Measurements from ENCODE around the gene RIN1.

RIN1 gene

GRCh38 chr11:66343176-66343575 is 6.9 kb upstream of the RIN1 start:
- Mint-ChIP-seq H3K27ac (no peak overlapping the region), H3K4me3 (peak overlapping the region; percentile 97), H3K36me3 (peaks cover 26% of the 10 kb centered on the region), H3K9me3 (no peaks in the 10 kb centered on the region), H3K27me3 (no peaks in the 10 kb centered on the region), H3K4me1 (peaks cover 35% of the 10 kb centered on the region)
- ATAC-seq (ENCODE audit: low read depth) (no peak), DNase-seq (ENCODE audit: low spot score in 2 of 2) (no peak)

DNA sequence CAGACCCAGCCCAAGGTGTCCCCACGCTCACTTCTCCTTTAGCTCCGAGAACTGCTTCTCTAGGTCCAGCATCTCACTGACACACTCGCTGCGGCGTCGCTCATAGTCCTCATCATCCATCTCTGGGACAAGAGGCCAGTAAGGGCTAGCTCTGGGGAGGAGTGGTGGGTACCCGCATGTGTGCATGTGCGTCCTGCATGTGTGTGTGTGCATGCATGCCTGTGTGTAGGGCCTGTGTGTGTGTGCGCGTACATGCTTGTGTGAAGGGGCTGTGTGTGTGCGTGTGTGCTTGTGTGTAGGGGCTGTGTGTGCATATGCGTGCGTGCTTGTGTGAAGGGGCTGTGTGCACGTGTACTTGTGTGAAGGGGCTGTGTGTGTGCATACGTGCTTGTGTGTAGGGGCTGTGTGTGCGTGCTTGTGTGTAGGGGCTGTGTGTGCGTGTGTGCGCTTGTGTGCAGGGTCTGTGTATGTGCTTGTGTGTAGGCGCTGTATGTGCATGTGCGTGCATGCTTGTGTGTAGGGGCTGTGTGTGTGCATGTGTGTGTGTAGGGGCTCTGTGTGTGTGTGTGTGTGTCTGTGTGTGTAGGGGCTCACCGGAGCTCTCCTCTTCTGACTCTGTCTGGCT is 5.4 kb upstream of the RIN1 start:
- ATAC-seq (ENCODE audit: low read depth) (no peak), DNase-seq (ENCODE audit: low spot score in 2 of 2) (no peak)
- Mint-ChIP-seq H3K9me3 (no peaks in the 10 kb centered on the region), H3K36me3 (peaks cover 29% of the 10 kb centered on the region), H3K27me3 (no peaks in the 10 kb centered on the region), H3K27ac (no peak overlapping the region), H3K4me1 (peaks cover 38% of the 10 kb centered on the region), H3K4me3 (no peak overlapping the region)

- Mint-ChIP-seq H3K9me3 (no peaks in the 10 kb centered on the region), H3K27ac (no peak overlapping the region), H3K36me3 (peaks cover 29% of the 10 kb centered on the region), H3K4me1 (peaks cover 41% of the 10 kb centered on the region), H3K27me3 (no peaks in the 10 kb centered on the region), H3K4me3 (no peak overlapping the region)
- ATAC-seq (ENCODE audit: low read depth): no peak
- DNase-seq (ENCODE audit: low spot score in 2 of 2): no peak
Measured at GRCh38 chr11:66340596-66341501, 4.6 kb upstream of the RIN1 start.

DNA sequence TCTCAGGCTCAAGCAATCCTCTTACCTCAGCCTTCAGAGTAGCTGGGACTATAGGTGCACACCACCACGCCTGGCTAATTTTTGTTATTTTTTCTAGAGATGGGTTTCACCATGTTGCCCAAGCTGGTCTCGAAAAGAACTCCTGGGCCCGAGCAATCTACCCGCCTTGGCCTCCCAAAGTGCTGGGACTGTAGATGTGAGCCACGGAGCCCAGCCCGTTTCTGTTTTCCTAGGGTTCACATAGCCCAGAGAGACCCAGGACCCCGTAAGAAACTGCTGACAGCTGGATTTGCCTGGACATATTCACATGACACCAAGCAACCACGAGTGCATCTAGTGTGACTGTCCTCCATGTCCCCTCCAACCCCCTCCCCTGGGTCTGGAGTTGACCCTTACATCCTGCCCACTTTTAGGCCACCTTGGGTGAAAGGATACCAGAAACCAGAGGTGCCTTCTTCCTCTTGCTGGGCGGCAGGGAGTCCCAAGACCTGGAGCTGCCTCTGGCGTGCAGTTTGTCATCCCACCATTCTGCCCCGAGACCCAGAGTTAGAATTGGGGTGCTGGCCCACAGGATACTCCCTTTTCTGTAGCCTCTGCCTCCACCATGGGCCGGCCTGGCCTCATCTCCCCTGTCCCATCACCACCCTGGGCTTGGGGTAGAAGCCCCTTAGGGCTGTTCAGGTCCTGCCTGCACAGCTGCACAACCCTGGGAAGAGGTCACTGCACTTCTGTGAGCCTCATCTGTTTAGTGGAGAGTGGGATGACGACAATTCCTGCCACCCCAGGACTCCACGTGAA is 3.7 kb upstream of the RIN1 start:
- Mint-ChIP-seq H3K9me3 (no peaks in the 10 kb centered on the region), H3K27me3 (peaks cover 3% of the 10 kb centered on the region), H3K36me3 (peaks cover 29% of the 10 kb centered on the region), H3K4me1 (peaks cover 42% of the 10 kb centered on the region), H3K27ac (no peak overlapping the region), H3K4me3 (no peak overlapping the region)
- DNase-seq (ENCODE audit: low spot score in 2 of 2): no peak
- no peak for ATAC-seq (ENCODE audit: low read depth)

DNA sequence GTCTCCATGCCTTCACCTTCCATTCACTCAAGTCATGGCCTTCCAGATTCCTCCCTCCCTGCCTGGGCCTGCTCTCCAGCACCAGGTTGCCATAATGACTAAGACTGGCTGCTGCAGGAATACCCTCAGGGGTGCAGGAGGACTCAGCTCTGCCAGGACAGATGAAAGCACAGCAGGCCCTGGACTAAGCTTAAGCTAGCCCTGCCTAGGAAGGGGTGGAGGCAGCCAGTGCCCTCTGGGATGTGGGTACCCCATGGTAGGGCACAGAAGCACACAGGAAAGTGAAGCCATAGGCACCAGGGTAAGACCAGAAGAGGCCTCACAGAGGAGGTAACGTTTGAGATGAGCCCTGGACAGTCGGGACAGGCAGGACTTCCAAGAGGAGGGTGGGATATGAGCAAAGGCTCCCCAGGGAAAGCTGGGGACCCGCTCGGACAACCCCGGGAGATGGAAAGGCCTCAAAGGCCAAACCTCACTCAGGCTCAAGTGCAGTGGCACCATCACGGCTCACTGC is 3.0 kb upstream of the RIN1 start:
- Mint-ChIP-seq H3K9me3 (no peaks in the 10 kb centered on the region), H3K27ac (no peak overlapping the region), H3K4me1 (peaks cover 39% of the 10 kb centered on the region)

DNA sequence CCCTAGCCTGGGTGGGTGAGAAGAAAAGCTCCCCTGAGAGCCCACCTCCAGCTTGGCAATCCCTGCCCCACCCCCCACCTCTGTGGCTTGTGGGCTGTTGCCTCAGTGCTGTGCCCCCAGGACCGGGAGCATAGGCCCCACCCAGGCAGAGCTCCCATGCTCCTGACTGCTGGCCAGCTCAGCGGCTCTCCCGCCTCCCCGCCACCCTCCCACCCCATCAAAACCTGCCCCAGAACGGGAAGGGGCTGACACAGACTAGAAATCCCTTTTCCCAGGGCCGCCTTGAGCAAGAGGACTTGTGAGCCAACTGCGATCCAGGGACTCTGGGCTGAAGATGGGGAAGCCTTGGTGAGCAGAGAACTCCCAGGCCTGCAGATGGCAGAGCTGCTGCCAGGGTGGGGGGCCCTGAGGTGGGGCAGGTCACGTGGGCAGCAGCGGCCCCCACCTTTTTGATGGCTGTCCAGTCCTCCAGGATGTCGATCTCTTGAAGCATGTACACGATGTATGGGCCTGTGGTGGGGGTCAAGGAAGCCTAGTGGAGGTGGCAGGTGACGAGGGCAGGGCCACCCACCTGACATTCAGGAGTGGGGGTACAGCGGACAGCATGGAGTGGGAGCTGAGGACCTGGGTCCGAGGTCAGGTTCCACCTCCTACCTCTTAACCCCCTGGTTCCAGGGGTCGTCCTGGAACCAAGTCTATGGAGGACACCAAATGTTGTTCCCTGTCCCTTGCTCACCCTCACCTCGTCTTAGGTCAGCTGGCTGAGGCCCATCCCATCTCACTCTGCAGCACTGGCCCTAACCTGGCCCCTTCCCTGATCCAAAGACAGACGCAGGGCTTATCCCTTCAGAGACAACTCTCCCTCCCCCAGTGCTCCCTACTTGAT is 2.3 kb upstream of the RIN1 start:
- Mint-ChIP-seq H3K9me3 (no peaks in the 10 kb centered on the region), H3K36me3 (peaks cover 30% of the 10 kb centered on the region), H3K4me3 (no peak overlapping the region), H3K4me1 (peaks cover 37% of the 10 kb centered on the region), H3K27ac (no peak overlapping the region), H3K27me3 (peaks cover 4% of the 10 kb centered on the region)
- DNase-seq (ENCODE audit: low spot score in 2 of 2) (no peak), ATAC-seq (ENCODE audit: low read depth) (no peak)

More for the DNA sequence above, 3.0 kb upstream of the RIN1 start:
- peaks cover 29% of the 10 kb centered on the region for H3K36me3 Mint-ChIP-seq
- DNase-seq (ENCODE audit: low spot score in 2 of 2) (no peak), ATAC-seq (ENCODE audit: low read depth) (no peak)
- no peak overlapping the region for H3K4me3 Mint-ChIP-seq
- peaks cover 3% of the 10 kb centered on the region for H3K27me3 Mint-ChIP-seq

- Mint-ChIP-seq H3K4me3 (no peak overlapping the region), H3K27me3 (peaks cover 4% of the 10 kb centered on the region), H3K9me3 (no peaks in the 10 kb centered on the region), H3K36me3 (peaks cover 21% of the 10 kb centered on the region), H3K4me1 (peaks cover 28% of the 10 kb centered on the region), H3K27ac (no peak overlapping the region)
- DNase-seq (ENCODE audit: low spot score in 2 of 2): no peak
- no peak for ATAC-seq (ENCODE audit: low read depth)
Measured at GRCh38 chr11:66337103-66337899, 1.1 kb upstream of the RIN1 start.

GRCh38 chr11:66335531-66336233 is 552 bp downstream of the RIN1 start:
- peak; percentile 29 for ATAC-seq (ENCODE audit: low read depth)
- Mint-ChIP-seq H3K27ac (no peak overlapping the region), H3K4me1 (peaks cover 20% of the 10 kb centered on the region), H3K4me3 (peak overlapping the region; percentile 86), H3K27me3 (peaks cover 4% of the 10 kb centered on the region), H3K36me3 (peaks cover 12% of the 10 kb centered on the region), H3K9me3 (no peaks in the 10 kb centered on the region)
- DNase-seq (ENCODE audit: low spot score in 2 of 2): no peak

GRCh38 chr11:66334605-66335442 is 1.4 kb downstream of the RIN1 start:
- no peak for DNase-seq (ENCODE audit: low spot score in 2 of 2)
- H3K4me3 Mint-ChIP-seq: peak overlapping the region; percentile 70
- H3K4me1 Mint-ChIP-seq: peaks cover 20% of the 10 kb centered on the region
- no peak overlapping the region for H3K27ac Mint-ChIP-seq
- H3K9me3 Mint-ChIP-seq: no peaks in the 10 kb centered on the region
- peaks cover 12% of the 10 kb centered on the region for H3K36me3 Mint-ChIP-seq
- no peak for ATAC-seq (ENCODE audit: low read depth)
- H3K27me3 Mint-ChIP-seq: peaks cover 6% of the 10 kb centered on the region

GRCh38 chr11:66333896-66334604 is 2.2 kb downstream of the RIN1 start:
- Mint-ChIP-seq H3K27ac (no peak overlapping the region), H3K4me1 (peaks cover 20% of the 10 kb centered on the region), H3K4me3 (no peak overlapping the region), H3K9me3 (no peaks in the 10 kb centered on the region), H3K36me3 (peaks cover 9% of the 10 kb centered on the region), H3K27me3 (peaks cover 6% of the 10 kb centered on the region)
- DNase-seq (ENCODE audit: low spot score in 2 of 2) (no peak), ATAC-seq (ENCODE audit: low read depth) (no peak)

DNA sequence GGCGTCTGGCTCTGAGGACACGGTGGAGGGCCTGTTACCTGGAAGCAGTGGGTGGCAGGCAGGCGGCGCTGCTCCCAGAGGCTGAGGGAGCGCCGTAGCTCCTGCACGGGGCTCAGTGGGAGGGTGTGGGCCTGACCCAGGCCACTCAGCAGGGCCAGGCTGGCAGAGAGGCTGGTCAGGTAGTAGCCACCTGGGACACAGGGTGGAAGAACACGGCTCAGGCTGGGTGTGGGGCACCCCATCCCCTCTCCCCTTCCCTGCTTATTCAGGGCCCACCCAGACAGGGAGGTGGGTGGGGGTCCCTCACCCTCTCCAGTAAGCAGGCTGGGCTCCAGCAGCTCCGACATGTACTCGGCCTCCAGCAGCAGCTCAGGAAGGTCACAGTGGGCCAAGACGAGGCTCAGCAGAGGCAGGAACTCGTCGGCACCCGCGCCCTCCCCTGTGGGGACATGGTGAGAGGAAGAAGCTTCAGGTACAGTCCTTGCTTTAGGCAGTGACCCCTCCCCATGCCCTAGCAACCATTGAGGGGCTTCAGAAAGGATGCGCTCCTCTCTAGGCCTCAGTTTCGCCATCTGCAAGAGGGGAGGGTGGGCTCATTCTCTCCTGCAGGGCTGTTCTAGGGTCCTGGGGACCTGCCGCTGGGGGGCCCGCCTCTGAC is 2.9 kb downstream of the RIN1 start:
- Mint-ChIP-seq H3K4me1 (peaks cover 24% of the 10 kb centered on the region), H3K36me3 (peaks cover 4% of the 10 kb centered on the region)
- DNase-seq (ENCODE audit: low spot score in 2 of 2): no peak

More for the DNA sequence above, 2.9 kb downstream of the RIN1 start:
- peaks cover 6% of the 10 kb centered on the region for H3K27me3 Mint-ChIP-seq
- no peak for ATAC-seq (ENCODE audit: low read depth)
- no peak overlapping the region for H3K4me3 Mint-ChIP-seq
- H3K9me3 Mint-ChIP-seq: no peaks in the 10 kb centered on the region
- no peak overlapping the region for H3K27ac Mint-ChIP-seq
